Measurements from ENCODE around the gene COBLL1.

The COBLL1 gene

GRCh38 chr2:164816900-164817299 is 24.7 kb downstream of the COBLL1 start:
- DNase-seq, result no peak

- no peak for DNase-seq
Measured at GRCh38 chr2:164816046-164816445, 25.6 kb downstream of the COBLL1 start.

GRCh38 chr2:164815071-164815793 is 26.4 kb downstream of the COBLL1 start:
- no peak for DNase-seq

GRCh38 chr2:164813535-164813934 is 28.1 kb downstream of the COBLL1 start:
- DNase-seq, result no peak

- DNase-seq, result no peak
Measured at GRCh38 chr2:164812378-164812777, 29.2 kb downstream of the COBLL1 start.

- DNase-seq, result no peak
Measured at GRCh38 chr2:164811819-164812218, 29.8 kb downstream of the COBLL1 start.

- no peak for DNase-seq
Measured at GRCh38 chr2:164810843-164811242, 30.8 kb downstream of the COBLL1 start.

- DNase-seq, result no peak
Measured at GRCh38 chr2:164808776-164809175, 32.8 kb downstream of the COBLL1 start.

GRCh38 chr2:164803776-164804466 is 37.7 kb downstream of the COBLL1 start:
- no peak for DNase-seq

GRCh38 chr2:164802095-164802707 is 39.4 kb downstream of the COBLL1 start:
- DNase-seq, result no peak

GRCh38 chr2:164800572-164800971 is 41.1 kb downstream of the COBLL1 start:
- no peak for DNase-seq

GRCh38 chr2:164797627-164798026 is 44.0 kb downstream of the COBLL1 start:
- no peak for DNase-seq

GRCh38 chr2:164796999-164797398 is 44.6 kb downstream of the COBLL1 start:
- no peak for DNase-seq

- no peak for DNase-seq
Measured at GRCh38 chr2:164794432-164795231, 47.0 kb downstream of the COBLL1 start.

GRCh38 chr2:164794016-164794415 is 47.6 kb downstream of the COBLL1 start:
- no peak for DNase-seq

GRCh38 chr2:164793529-164793928 is 48.1 kb downstream of the COBLL1 start:
- DNase-seq, result no peak

GRCh38 chr2:164792316-164793170 is 49.1 kb downstream of the COBLL1 start:
- DNase-seq, result no peak

GRCh38 chr2:164789968-164790367 is 51.7 kb downstream of the COBLL1 start:
- no peak for DNase-seq

GRCh38 chr2:164786787-164787186 is 54.8 kb downstream of the COBLL1 start:
- DNase-seq, result no peak

GRCh38 chr2:164785457-164785856 is 56.2 kb downstream of the COBLL1 start:
- DNase-seq, result no peak

GRCh38 chr2:164784376-164784775 is 57.2 kb downstream of the COBLL1 start:
- no peak for DNase-seq

GRCh38 chr2:164782323-164782722 is 59.3 kb downstream of the COBLL1 start:
- no peak for DNase-seq
